GM19043 (cell line): ENCODE results near the gene PPP1R11.

Source experiments
- ATAC-seq: cut with Tn5 transposase; IDR thresholded peaks from one replicate; pipeline ENCODE4 v1.9.1; 2021; ENCODE audit warnings: low read depth; ENCODE audit not compliant: unreplicated experiment

The PPP1R11 gene

DNA sequence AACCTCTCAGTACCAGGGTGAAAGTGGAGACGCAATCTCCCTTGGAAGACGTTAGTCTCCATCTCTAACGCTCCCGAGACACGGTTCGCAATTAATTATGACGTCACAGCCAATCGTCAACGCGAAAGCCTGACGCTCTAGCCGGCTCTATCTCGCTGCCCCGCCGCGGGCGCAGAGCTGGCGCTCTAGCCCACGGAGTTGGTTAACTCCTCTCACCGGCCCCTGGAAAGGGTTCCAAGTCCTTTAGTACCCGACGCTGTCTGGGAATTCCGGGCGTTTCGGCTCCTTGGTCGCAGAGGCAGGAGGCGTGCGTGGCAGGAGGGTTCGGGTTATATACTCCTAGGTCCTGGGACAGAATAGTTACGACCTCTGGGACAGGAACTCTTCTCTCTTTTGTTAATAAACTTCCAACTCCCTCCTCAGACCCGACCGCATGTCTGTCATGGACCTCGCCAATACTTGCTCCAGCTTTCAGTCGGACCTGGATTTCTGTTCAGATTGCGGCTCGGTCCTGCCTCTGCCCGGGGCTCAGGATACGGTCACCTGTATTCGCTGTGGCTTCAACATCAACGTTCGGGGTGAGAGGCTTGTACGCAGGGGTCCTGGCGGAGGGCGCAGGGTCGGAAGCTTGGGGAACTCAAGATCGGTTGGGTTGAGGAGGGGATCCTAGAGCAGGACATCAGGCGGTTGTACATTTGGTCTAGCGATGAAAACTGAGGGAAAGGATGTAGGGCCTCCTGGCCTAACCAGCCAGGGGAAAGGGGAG lies 5.7 kb upstream of the PPP1R11 start, which contains the start of gene POLR1H:
TSS of gene POLR1H (plus strand) at position 174 of the 766 bp plus-strand sequence. CDS start at position 434, 260 bp downstream.
- ATAC-seq: peak; percentile 83

GRCh38 chr6:30061858-30062458 lies 5.0 kb upstream of the PPP1R11 start:
- ATAC-seq: peak; percentile 34

- ATAC-seq: no peak
Measured at GRCh38 chr6:30062471-30063178, 4.4 kb upstream of the PPP1R11 start.

- ATAC-seq: no peak
Measured at GRCh38 chr6:30063315-30063714, 3.7 kb upstream of the PPP1R11 start.

GRCh38 chr6:30066082-30066481 lies 916 bp upstream of the PPP1R11 start:
- ATAC-seq: no peak

GRCh38 chr6:30067460-30068139 lies 602 bp downstream of the PPP1R11 start:
- ATAC-seq: no peak

GRCh38 chr6:30071081-30071818 lies 4.3 kb downstream of the PPP1R11 start:
- no peak for ATAC-seq

DNA sequence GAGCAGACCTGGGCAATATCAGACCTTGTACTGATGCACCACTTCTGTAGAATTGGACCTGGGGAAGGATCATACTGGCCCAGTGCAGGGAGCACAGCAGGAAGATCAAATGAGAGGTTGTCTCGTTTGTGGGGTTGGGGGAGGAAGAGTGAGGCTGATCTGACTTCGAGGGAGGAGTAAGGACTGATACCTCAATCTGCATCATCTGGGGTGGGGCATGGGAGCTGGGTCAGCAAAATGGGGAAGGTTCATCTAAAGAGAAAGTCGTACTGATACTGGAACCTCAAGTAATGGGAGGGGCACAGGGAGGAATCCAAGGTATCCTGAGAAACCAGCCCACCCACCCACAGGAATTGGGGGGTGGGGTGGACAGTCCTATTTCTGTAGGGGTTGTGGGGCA lies 4.9 kb downstream of the PPP1R11 start:
- no peak for ATAC-seq

- ATAC-seq: no peak
Measured at GRCh38 chr6:30073489-30074235, 6.7 kb downstream of the PPP1R11 start.

- ATAC-seq: no peak
Measured at GRCh38 chr6:30074331-30075093, 7.5 kb downstream of the PPP1R11 start.

- no peak for ATAC-seq
Measured at GRCh38 chr6:30075094-30075789, 8.2 kb downstream of the PPP1R11 start, which contains the start of gene RNF39. TSS of gene RNF39 (minus strand) at chr6:30075769. CDS start at chr6:30075585, 184 bp downstream.

GRCh38 chr6:30075790-30076732 lies 9.1 kb downstream of the PPP1R11 start:
- no peak for ATAC-seq

DNA sequence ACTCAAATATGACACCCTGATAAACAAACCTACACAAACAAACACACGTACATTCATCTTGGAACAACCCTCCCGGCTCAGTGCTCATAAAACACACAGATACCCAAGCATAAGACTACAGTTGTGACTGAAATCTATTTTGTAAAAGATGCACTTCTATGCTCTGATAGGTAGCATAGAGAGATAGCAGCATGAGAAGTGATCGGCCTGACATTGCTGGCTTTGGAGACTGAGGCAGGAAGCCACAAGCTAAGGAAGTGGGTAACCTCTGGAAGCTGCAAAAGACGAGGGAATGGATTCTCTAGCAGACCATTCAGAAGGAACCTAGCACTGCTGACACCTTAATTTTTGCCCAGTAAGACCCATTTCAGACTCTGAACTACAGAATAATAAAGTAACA lies 10.2 kb downstream of the PPP1R11 start:
- no peak for ATAC-seq

- ATAC-seq: no peak
Measured at GRCh38 chr6:30087876-30088275, 20.9 kb downstream of the PPP1R11 start.

- no peak for ATAC-seq
Measured at GRCh38 chr6:30091577-30092381, 24.8 kb downstream of the PPP1R11 start.

DNA sequence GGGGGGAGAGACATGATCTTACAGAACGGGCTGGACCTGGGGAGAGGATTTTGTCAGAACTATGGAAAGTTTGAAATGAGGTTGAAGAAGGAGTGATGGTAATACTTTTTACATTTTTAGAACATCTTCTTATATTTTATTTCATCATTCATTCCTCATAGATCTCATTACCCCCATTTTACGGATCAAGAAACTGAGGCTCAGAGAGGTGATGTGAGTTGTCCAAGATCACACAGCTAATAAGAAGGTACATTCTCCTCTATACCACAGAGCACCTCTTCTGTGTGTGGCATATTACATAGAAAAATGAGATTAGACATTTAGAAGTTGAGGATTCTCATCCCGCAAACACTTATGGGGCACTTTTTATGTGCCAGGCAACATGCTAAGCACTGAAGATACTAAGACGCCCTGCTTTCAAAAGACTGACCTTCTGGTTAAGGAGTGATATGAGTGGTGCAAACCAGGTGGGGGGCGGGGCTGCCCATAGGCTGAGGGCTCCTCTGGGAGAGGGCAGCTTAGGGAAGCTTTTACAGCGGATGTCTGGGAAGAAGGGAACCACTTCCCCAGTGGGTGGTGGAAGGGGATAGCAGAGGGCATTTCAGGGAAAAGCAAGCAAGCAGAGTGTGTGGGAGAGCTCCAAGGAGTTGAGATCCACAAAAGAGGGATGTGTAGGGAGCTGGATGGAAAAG lies 26.0 kb downstream of the PPP1R11 start:
- ATAC-seq: no peak
